CD4-positive, alpha-beta T cell (primary cell): Measurements from ENCODE around the gene SLC17A4. TPM values are rescaled to one million over a fixed set of nuclear protein-coding genes. Genes with fewer than 3 reads are reported as not detected.

ENCODE experiments used
- ATAC-seq: fragments of 200-7000 bp; cut with Tn5 transposase; one replicate; pipeline ENCODE4 v1.10.0; 2022; ENCODE audit warnings: mild to moderate bottlenecking; ENCODE audit not compliant: poor library complexity
- CTCF ChIA-PET: fragments of 350-600 bp; sonication (Branson Sonifier 250); formaldehyde crosslinking; loops from one replicate; lab custom pipeline; 2021; ENCODE audit warnings: antibody characterized with exemption, inconsistent platforms; lab: Charles Lee
- POLR2A ChIA-PET: fragments of 350-600 bp; sonication (Branson Sonifier 250); formaldehyde crosslinking; loops from one replicate; lab custom pipeline; 2021; ENCODE audit warnings: antibody characterized with exemption, inconsistent platforms; lab: Charles Lee
- DNase-seq, 14 experiments: peaks; one replicate each; pipeline ENCODE4 v3.0.0-alpha.2; 2013 to 2020; ENCODE audit warnings: mixed read lengths in 2 of 14
- H3K27ac ChIP-seq, 2 donors: one replicate each; pipeline versions ENCODE4 v1.5.1 to v1.7.0; 2013; ENCODE audit warnings: low read length in 2 of 2, low read depth in 1 of 2, mild to moderate bottlenecking in 1 of 2
- H3K27me3 ChIP-seq, 2 experiments: 1 replicate in 1 of 2; 2 replicates in 1 of 2; pipeline versions ENCODE4 v1.6.1 to v1.7.0; 2013; ENCODE audit warnings: low read length in 2 of 2, control low read depth in 1 of 2, mild to moderate bottlenecking in 1 of 2, moderate library complexity in 1 of 2; ENCODE audit not compliant: insufficient read depth in 2 of 2, control insufficient read depth in 1 of 2
- H3K36me3 ChIP-seq: one replicate; pipeline ENCODE4 v1.6.1; 2013; ENCODE audit warnings: low read length, control low read depth; ENCODE audit not compliant: insufficient read depth
- H3K4me1 ChIP-seq: one replicate; pipeline ENCODE4 v1.6.1; 2013; ENCODE audit warnings: low read length, control low read depth; ENCODE audit not compliant: insufficient read depth
- H3K4me3 ChIP-seq: one replicate; pipeline ENCODE4 v1.5.1; 2013; ENCODE audit warnings: mild to moderate bottlenecking, low read length, moderate library complexity
- H3K9me3 ChIP-seq, 2 experiments: 1 replicate in 1 of 2; 2 replicates in 1 of 2; pipeline versions ENCODE4 v1.6.1 to v1.7.0; 2013; ENCODE audit warnings: low read length in 2 of 2, mild to moderate bottlenecking in 2 of 2, control low read depth in 1 of 2, moderate library complexity in 1 of 2; ENCODE audit not compliant: control insufficient read depth in 1 of 2, insufficient read depth in 1 of 2
- H3K27ac Mint-ChIP-seq: one replicate; pipeline ENCODE4 v1.8.0; 2020; ENCODE audit warnings: mixed read lengths
- H3K27me3 Mint-ChIP-seq: one replicate; pipeline ENCODE4 v1.8.0; 2021; ENCODE audit warnings: mixed read lengths
- H3K36me3 Mint-ChIP-seq: one replicate; pipeline ENCODE4 v1.8.0; 2021; ENCODE audit warnings: low read depth, mixed read lengths
- H3K4me1 Mint-ChIP-seq: one replicate; pipeline ENCODE4 v1.8.0; 2021; ENCODE audit warnings: low read depth, mixed read lengths
- H3K4me3 Mint-ChIP-seq: one replicate; pipeline ENCODE4 v1.8.0; 2020; ENCODE audit warnings: mild to moderate bottlenecking, mixed read lengths
- H3K9me3 Mint-ChIP-seq: one replicate; pipeline ENCODE4 v1.8.0; 2020; ENCODE audit warnings: mixed read lengths
- intact Hi-C, 2 experiments: fragments of 100-400 bp; cut with DNase I in 1 of 2; cut with micrococcal nuclease in 1 of 2; formaldehyde crosslinking; loops; one replicate each; pipeline versions ENCODE4 v1.15.1 to v1.9.0; 2023 to 2025; cut with DNase I, micrococcal nuclease
- total RNA-seq, 174 experiments: library from RNA in 2 of 174; stranded (reverse) in 2 of 174; gene quantifications; one replicate each; pipeline ENCODE4 v1.2.3 and lab custom pipeline; 2021 to 2026
- TF ChIP-seq, protein P1 (sequence below): fragments of 200-600 bp; IDR thresholded peaks from one replicate; pipeline ENCODE4 v1.8.0; 2022; ENCODE audit warnings: antibody characterized with exemption, mild to moderate bottlenecking

SLC17A4 gene
- total RNA-seq, 2 experiments from 2014 or later, result not detected

DNA sequence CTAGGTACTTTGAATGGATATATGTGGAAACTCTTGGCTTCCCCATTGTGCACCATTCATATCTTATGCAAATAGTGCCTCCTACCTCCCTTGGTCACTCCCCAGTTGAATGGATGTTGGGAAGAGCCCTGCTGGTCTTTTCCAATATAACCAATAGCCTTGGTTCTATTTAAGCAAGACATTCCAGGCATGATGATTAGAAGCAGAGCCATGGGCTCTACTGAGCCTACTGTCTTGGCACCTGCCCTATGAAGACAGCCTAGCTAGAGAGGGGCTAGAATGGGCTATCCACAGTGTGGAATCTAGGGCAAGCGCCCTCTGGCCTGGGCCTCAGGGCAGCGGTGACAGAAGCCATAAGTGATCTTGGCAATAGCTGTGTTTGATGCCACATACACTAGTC, 61.7 kb downstream of the SLC17A4 start:
- CTCF ChIA-PET, result interaction anchor here (1.0 kb wide), 1 partner anchor 9 kb away, joined by 3 read pairs; no protein-coding TSS in a partner anchor
- Histone ChIP-seq H3K4me1 (no peaks in the 10 kb centered on the region), H3K27ac (no peak overlapping the region), H3K27me3 (peaks cover 0 to 4% of the 10 kb centered on the region in 2 experiments), H3K36me3 (no peaks in the 10 kb centered on the region), H3K4me3 (no peak overlapping the region), H3K9me3 (peaks cover 0 to 5% of the 10 kb centered on the region in 2 experiments)
- POLR2A ChIA-PET, result no interaction called here
- ATAC-seq, result no peak
- Mint-ChIP-seq H3K36me3 (no peaks in the 10 kb centered on the region), H3K27me3 (peaks cover 18% of the 10 kb centered on the region), H3K9me3 (no peaks in the 10 kb centered on the region), H3K27ac (no peak overlapping the region), H3K4me1 (no peaks in the 10 kb centered on the region), H3K4me3 (no peak overlapping the region)
- intact Hi-C loops, result no loop called here
- no peak for DNase-seq
- TF ChIP-seq, protein P1, sequence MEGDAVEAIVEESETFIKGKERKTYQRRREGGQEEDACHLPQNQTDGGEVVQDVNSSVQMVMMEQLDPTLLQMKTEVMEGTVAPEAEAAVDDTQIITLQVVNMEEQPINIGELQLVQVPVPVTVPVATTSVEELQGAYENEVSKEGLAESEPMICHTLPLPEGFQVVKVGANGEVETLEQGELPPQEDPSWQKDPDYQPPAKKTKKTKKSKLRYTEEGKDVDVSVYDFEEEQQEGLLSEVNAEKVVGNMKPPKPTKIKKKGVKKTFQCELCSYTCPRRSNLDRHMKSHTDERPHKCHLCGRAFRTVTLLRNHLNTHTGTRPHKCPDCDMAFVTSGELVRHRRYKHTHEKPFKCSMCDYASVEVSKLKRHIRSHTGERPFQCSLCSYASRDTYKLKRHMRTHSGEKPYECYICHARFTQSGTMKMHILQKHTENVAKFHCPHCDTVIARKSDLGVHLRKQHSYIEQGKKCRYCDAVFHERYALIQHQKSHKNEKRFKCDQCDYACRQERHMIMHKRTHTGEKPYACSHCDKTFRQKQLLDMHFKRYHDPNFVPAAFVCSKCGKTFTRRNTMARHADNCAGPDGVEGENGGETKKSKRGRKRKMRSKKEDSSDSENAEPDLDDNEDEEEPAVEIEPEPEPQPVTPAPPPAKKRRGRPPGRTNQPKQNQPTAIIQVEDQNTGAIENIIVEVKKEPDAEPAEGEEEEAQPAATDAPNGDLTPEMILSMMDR, result no peak

DNA sequence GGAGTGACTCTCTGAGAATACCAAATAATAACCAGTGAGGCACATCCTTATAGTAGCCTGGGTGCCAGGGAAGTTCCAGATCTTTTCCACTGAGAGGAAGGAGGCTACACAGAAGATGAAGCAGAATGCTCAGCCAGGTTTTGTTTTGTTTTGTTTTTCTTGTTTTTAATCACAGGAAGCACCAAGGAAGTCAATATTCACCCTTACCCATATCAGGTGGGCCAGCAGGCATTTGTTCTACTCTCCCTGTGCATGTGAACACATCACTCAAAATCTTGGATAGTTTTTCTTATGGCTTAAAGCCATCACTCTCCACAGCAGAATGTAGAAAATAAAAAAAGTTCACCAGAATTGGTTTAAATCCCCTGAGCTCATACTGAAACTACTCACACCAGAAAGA, 66.8 kb downstream of the SLC17A4 start:
- peaks cover 22% of the 10 kb centered on the region for H3K27me3 Mint-ChIP-seq
- Histone ChIP-seq H3K36me3 (no peaks in the 10 kb centered on the region), H3K27me3 (no peaks in the 10 kb centered on the region), H3K4me1 (no peaks in the 10 kb centered on the region), H3K4me3 (no peak overlapping the region), H3K27ac (no peak overlapping the region), H3K9me3 (peaks cover 0 to 16% of the 10 kb centered on the region in 2 experiments)
- ChIA-PET POLR2A (no interaction called here), CTCF (no interaction called here)
- H3K27ac Mint-ChIP-seq, result no peak overlapping the region
- no peak for ATAC-seq
- H3K4me1 Mint-ChIP-seq, result no peaks in the 10 kb centered on the region
- intact Hi-C loops, result no loop called here
- DNase-seq, result no peak
- TF ChIP-seq, protein P1, result no peak
- H3K4me3 Mint-ChIP-seq, result no peak overlapping the region
- H3K9me3 Mint-ChIP-seq, result peaks cover 6% of the 10 kb centered on the region
- H3K36me3 Mint-ChIP-seq, result no peaks in the 10 kb centered on the region

DNA sequence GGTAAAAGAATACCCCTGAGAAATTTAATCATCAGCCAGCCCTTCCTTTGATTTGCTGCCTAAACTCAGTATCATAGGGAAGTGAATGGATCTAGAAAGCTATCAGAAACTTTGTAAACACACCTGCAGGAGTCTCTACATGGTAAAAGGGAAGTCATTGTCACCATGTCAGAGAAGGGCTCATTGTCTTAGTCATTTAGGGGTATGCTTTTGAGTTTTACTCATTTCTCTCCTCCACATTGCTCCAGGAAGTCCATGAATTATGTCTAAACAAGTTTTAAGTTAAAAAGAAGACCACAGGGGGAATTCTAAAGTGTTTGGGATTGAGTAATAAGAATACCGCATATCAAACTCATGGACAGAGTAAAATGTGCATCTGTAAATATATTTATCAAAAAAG, 74.8 kb downstream of the SLC17A4 start:
- Histone ChIP-seq H3K27me3 (peaks cover 0 to 22% of the 10 kb centered on the region in 2 experiments), H3K4me3 (no peak overlapping the region), H3K4me1 (no peaks in the 10 kb centered on the region), H3K36me3 (no peaks in the 10 kb centered on the region), H3K9me3 (peaks cover 0 to 18% of the 10 kb centered on the region in 2 experiments), H3K27ac (no peak overlapping the region)
- Mint-ChIP-seq H3K9me3 (peaks cover 6% of the 10 kb centered on the region), H3K27ac (no peak overlapping the region), H3K36me3 (no peaks in the 10 kb centered on the region), H3K4me3 (no peak overlapping the region), H3K27me3 (peaks cover 31% of the 10 kb centered on the region), H3K4me1 (no peaks in the 10 kb centered on the region)
- no peak for ATAC-seq
- no peak for DNase-seq
- intact Hi-C loops, result no loop called here
- POLR2A ChIA-PET, result no interaction called here
- CTCF ChIA-PET, result no interaction called here
- TF ChIP-seq, protein P1, result no peak
